Measurements from ENCODE around the gene CUBN.

- no peak for TF ChIP-seq EZH2 (IDR thresholded peaks at IDR 0.05; ENCODE audit: low read length, unreplicated experiment)
- 0 out of 2 replicates have a peak, but pooled peaks have one; percentile 12 for TF ChIP-seq CTCF (conservative IDR thresholded peaks at IDR 0.05; ENCODE audit: low read depth, low read length)
These were observed 48.4 kb upstream of the CUBN start for GRCh38 chr10:17178006-17178405.
